ENCODE results near the gene RFC4.

DNA sequence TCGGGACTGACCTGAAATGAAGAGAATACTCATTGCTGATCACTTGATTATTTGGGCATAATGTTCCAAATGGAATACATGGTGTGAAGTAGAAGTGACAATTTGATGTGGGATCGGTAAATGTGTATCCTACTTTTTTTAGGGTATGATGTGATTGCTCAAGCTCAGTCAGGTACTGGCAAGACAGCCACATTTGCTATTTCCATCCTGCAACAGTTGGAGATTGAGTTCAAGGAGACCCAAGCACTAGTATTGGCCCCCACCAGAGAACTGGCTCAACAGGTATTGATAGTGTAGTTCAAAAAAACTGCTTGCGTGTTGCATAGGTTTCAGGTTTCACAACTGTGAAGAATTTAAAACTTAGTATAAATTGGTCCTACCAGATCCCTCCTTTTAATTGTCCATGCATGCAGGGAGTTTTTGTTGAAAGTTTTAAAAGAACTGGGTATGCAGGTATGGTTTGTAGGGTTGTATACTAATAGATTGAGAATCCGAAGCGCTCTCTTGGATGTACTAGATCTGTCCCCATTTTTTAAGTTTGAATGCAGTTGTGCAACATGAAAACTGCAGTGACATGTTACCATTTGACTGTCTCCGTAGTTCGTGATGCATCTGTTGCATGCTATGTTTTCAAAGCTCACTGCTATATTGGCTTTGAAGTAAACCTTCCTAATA, 21.3 kb downstream of the RFC4 start:
- TF ChIP-seq, protein P1, sequence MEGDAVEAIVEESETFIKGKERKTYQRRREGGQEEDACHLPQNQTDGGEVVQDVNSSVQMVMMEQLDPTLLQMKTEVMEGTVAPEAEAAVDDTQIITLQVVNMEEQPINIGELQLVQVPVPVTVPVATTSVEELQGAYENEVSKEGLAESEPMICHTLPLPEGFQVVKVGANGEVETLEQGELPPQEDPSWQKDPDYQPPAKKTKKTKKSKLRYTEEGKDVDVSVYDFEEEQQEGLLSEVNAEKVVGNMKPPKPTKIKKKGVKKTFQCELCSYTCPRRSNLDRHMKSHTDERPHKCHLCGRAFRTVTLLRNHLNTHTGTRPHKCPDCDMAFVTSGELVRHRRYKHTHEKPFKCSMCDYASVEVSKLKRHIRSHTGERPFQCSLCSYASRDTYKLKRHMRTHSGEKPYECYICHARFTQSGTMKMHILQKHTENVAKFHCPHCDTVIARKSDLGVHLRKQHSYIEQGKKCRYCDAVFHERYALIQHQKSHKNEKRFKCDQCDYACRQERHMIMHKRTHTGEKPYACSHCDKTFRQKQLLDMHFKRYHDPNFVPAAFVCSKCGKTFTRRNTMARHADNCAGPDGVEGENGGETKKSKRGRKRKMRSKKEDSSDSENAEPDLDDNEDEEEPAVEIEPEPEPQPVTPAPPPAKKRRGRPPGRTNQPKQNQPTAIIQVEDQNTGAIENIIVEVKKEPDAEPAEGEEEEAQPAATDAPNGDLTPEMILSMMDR (IDR thresholded peaks at IDR 0.05; ENCODE audit: poor library complexity) = no peak
- no peak for TF ChIP-seq EZH2 (IDR thresholded peaks at IDR 0.05; ENCODE audit: borderline replicate concordance)
